ENCODE measurements around the gene TGIF2. TPM values are rescaled to one million over a fixed set of nuclear protein-coding genes. Genes with fewer than 3 reads are reported as not detected.

Gene TGIF2
- 1 to 10 TPM; 5.3 to 7.6 TPM for total RNA-seq
- long read RNA-seq, donor 1, partial matches to known transcripts, result 1 of 2 reads
- long read RNA-seq, donor 1, other reads (novel, unspliced or antisense), result 1 of 2 reads
- long read RNA-seq, donor 2, partial matches to known transcripts, result 0 of 5 reads
- long read RNA-seq, donor 2, other reads (novel, unspliced or antisense), result 3 of 5 reads

- peak; percentile 88 for DNase-seq (ENCODE audit: low spot score)
- intact Hi-C loops (cut with DNase I), result no loop called here
Observed at GRCh38 chr20:36573103-36573797, at the start of gene TGIF2. Gene TGIF2 (plus strand): TSS chr20:36573597. CDS start chr20:36578775, 5,178 bp downstream.

GRCh38 chr20:36525620-36526365, 47.6 kb upstream of the TGIF2 start:
- intact Hi-C loops (cut with DNase I), result no loop called here
- no peak for DNase-seq (ENCODE audit: low spot score)

DNA sequence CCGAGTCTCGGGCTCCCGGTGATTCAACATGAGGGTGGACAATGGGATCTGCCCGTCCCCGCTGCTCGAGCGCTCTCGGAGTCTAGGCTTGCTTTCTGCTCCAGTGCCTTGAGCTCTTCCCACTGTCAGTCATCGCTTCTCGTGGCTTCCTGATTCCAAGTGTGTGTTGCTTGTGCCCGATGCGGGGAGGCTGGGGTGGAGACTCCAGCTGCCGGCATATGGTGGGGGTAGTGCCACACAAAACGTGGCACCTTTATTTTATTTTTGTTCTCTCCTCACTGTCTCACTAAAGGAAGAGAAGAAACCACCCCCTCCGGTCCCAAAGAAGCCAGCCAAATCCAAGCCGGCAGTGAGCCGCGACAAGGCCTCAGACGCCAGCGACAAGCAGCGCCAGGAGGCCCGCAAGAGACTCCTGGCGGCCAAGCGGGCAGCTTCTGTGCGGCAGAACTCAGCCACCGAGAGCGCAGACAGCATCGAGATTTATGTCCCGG, 46.8 kb upstream of the TGIF2 start:
- DNase-seq (ENCODE audit: low spot score), result no peak
- intact Hi-C loops (cut with DNase I), result no loop called here

GRCh38 chr20:36527331-36528125, 45.9 kb upstream of the TGIF2 start:
- intact Hi-C loops (cut with DNase I), result no loop called here
- no peak for DNase-seq (ENCODE audit: low spot score)

GRCh38 chr20:36528176-36528874, 45.1 kb upstream of the TGIF2 start:
- intact Hi-C loops (cut with DNase I), result no loop called here

DNA sequence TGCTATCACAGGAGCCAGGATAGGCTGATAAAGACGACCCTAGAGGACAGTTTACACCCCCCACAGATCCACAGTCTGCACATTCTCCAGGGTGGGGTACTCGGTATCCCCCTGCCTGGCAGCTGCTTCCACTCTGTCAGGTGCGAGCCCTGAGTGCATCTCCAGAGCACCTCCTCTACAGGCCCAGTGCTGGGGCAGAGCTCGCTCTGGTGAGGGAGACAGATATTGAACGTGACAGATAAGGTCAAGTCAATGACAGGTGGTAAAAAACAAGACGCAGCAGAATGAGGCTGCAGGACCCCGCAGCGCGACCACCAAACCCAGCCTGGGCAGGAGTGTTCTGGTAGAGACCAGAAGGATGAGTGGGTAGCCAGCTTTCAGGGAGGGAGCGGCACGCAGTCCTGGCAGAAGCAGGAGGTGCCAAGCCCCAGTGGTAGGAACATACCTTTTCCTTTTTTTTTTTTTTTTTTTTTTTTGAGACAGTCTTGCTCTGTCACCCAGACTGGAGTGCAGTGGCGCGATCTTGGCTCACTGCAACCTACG, 44.5 kb upstream of the TGIF2 start:
- intact Hi-C loops (cut with DNase I), result no loop called here

More at GRCh38 chr20:36528176-36528874, 45.1 kb upstream of the TGIF2 start:
- peak; percentile 52 for DNase-seq (ENCODE audit: low spot score)

GRCh38 chr20:36532388-36532787, 41.0 kb upstream of the TGIF2 start:
- peak; percentile 81 for DNase-seq (ENCODE audit: low spot score)
- intact Hi-C loops (cut with DNase I), result no loop called here

More for the DNA sequence above, 44.5 kb upstream of the TGIF2 start:
- peak; percentile 43 for DNase-seq (ENCODE audit: low spot score)

GRCh38 chr20:36532822-36533221, 40.6 kb upstream of the TGIF2 start:
- intact Hi-C loops (cut with DNase I), result no loop called here
- DNase-seq (ENCODE audit: low spot score), result peak; percentile 75

DNA sequence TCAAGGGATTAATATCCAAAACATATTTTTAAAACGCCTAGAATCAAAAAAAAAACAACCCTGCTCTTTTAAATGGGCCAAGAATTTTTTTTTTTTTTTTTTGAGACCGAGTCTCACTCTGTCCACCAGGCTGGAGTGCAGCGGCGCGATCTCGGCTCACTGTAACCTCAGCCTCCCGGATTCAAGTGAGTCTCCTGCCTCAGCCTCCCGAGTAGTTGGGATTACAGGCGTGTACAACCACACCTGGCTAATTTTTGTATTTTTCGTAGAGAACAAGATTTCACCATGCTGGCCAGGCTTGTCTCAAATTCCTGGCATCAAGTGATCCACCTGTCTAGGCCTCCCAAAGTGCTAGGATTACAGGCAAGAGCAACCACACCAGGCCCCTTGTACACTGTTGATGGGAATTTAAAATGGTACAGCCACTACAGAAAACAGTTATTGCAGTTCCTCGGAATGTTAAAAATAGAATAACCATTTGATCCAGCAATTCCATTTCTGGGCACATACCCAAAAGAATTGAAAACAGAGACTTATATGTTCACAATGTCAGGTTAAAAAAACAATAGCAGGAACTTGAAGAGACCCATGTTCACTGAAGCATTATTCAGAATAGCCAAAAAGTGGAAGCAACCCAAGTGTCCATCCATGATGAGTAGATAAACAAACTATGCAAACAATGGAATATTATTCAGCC, 35.2 kb upstream of the TGIF2 start:
- intact Hi-C loops (cut with DNase I), result no loop called here
- peak; percentile 38 for DNase-seq (ENCODE audit: low spot score)

- DNase-seq (ENCODE audit: low spot score), result peak; percentile 82
- intact Hi-C loops (cut with DNase I), result loop anchor here in 1 of 2 donors (5.0 kb wide), 1 partner anchor 73 kb away; no protein-coding TSS in a partner anchor
Observed at GRCh38 chr20:36540551-36541211, 32.7 kb upstream of the TGIF2 start.

DNA sequence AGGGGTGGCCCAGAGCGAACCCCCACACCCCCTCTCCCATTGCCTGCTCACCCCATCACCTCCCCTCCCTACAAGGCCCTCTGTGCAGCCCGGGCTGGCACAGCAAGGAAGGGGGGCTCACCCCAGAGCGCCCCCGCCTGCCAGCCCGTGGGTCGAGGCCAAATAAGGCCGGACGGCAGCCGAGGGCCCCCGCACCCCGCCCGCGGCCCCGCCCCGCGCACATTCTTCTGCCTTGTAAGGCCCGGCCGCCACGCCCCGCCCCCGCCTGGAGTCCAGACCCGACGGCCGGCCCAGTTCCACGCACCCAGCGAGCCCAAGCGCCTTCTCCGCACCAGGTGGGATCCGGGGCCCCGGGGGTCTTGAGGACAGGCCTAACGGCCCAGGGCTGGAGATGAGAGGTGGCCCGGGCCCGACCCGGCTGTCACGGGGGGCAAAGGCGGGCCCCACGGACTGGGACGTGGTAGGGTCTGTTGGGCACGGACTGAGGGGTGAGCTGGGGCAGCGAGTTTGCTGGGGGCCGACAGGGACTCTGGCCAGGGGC, 32.1 kb upstream of the TGIF2 start, which contains the start of gene MYL9:
Gene MYL9, plus strand, starts transcription at position 293 of the 541 bp plus-strand sequence. CDS start 3,366 bp downstream, outside the sequence.
- intact Hi-C loops (cut with DNase I), result loop anchor here in 1 of 2 donors (5.0 kb wide), 1 partner anchor 74 kb away; no protein-coding TSS in a partner anchor

DNA sequence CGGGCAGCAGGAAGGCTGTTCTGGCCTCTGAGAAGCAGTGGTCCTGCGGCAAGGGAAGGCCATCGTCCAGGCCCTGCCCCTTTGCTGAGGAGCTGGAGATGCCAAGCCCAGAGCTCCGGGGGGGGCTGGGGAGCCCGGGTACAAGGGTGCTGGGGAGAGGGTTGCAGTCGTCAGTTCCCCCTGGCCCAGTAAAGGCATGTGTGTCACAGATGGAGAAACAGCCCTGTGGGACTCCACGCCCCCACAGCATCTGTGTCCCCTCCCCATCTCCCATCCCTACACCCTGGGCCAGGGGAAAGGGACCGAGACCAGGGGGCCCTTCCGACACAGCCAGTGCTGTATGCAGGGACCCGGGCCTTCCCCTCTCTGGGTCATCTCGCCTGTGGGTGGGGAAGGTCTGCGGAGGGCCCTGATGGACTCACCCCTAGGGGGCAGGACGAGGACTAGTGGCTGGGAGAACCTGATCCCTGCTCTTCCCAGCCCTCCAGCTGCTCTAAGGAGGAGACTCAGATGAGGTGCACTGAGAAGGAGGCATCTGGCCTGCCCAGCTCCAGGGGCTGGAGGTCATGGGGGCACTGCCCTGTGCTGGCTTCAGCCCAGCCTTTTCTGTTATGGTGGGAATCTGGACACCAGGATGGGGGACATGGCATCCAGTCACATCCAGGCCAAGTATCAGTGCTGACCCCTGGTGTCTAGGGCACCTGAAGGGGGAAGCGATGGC, 31.5 kb upstream of the TGIF2 start:
- DNase-seq (ENCODE audit: low spot score), result peak; percentile 87
- intact Hi-C loops (cut with DNase I), result loop anchor here in 1 of 2 donors (5.0 kb wide), 1 partner anchor 75 kb away; no protein-coding TSS in a partner anchor

More for the DNA sequence above, 32.1 kb upstream of the TGIF2 start, which contains the start of gene MYL9:
- peak; percentile 97 for DNase-seq (ENCODE audit: low spot score)

DNA sequence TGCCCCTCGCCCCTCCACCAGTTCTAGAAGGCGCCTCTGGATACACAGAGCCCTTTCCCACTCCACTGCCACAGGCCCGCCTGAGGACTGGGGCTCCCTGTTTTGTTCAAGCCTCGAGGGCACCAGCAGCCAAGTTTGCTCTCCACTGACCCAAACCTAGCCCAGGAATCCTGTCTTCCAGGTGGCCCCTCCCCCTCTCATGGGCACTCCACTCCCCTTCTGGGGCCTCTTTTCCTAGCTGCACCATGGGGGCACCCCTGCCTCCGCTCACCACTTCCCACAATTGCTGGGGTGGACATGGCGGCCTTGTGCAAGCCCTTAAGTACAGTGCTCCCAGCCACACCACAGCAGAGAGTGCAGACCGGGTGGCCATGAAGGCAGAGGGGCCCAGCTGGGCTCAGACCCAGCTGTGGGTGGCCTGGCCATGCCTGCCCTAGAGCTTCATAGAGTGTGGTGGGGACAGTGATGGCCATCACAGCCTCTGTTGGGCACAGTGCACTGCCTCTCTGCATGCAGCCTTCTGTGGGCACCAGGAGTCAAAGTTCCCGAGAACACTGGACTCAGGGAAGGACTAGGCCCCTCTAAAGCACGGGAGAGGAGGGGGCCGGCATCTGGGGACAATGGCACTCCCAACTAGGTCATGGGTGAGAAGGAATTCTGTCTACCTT, 30.7 kb upstream of the TGIF2 start:
- DNase-seq (ENCODE audit: low spot score), result peak; percentile 75

GRCh38 chr20:36543184-36544133, 29.9 kb upstream of the TGIF2 start:
- intact Hi-C loops (cut with DNase I), result loop anchor here in 1 of 2 donors (5.0 kb wide), 1 partner anchor 76 kb away; no protein-coding TSS in a partner anchor
- DNase-seq (ENCODE audit: low spot score), result peak; percentile 96

More for the DNA sequence above, 30.7 kb upstream of the TGIF2 start:
- intact Hi-C loops (cut with DNase I), result loop anchor here in 1 of 2 donors (5.0 kb wide), 1 partner anchor 75 kb away; no protein-coding TSS in a partner anchor

Data from posterior vena cava (tissue), 2 donors.